GM21515 (cell line): ENCODE measurements around the gene CSMD2.

Source experiments
- ATAC-seq: cut with Tn5 transposase; IDR thresholded peaks from one replicate; pipeline ENCODE4 v1.9.1; 2021; ENCODE audit not compliant: unreplicated experiment

The CSMD2 gene

GRCh38 chr1:33469691-33470090 lies 695.3 kb downstream of the CSMD2 start:
- no peak for ATAC-seq

DNA sequence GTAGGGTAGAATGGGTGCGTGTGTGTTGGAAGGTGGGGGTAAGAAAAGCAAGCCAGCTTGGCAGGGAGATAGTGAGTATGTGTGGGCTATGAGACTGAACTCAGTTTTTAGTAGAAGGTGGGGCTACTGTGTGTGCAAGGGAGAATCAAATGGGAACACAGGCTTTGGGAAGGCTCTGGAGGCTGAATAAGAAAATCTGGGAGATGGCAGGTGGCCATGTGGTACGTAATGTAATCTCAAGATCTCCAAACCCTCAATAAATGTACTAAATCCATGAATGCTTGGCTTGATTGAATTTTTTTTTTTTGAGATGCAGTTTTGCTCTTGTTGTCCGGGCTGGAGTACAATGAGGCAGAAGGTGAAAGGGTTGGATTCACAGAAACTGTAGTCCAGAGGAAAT lies 696.1 kb downstream of the CSMD2 start:
- ATAC-seq: no peak

DNA sequence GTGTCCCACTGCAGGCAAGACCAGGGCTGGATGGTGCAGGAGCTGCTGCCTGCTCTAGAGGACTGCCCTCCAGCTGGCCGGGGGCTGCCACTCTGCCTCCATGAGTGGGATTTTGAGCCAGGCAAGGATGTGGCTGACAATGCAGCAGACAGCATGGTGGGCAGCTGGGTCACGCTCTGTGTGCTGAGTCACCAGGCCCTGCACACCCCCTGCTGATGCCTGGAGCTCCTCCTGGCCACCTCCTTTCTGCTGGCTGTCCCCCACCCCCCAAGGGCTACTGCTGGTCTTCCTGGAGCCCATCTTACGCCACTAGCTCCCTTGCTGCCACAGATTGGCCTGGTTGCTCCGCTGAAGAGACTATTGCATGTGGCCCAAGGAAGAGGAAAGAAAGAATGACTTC lies 696.5 kb downstream of the CSMD2 start:
- no peak for ATAC-seq

DNA sequence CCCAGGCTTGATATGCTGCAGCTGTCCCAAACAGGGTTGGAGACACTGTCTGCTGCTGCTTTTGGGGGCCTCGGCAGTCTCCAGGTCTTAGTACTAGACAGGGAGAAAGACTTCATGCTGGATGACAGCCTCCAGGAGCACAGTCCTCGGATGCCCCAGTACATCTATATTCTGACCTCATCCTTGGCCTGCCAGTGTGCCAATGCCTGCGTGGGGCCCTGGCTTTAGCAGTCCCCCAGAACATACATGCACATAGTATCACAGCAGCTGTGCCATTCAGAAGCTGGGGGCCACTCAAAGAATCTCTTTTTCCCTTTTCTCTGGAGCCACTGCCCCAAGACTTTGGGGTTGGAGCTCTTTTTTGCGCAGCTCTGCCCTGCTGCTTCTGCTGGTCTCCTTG lies 697.0 kb downstream of the CSMD2 start:
- no peak for ATAC-seq

DNA sequence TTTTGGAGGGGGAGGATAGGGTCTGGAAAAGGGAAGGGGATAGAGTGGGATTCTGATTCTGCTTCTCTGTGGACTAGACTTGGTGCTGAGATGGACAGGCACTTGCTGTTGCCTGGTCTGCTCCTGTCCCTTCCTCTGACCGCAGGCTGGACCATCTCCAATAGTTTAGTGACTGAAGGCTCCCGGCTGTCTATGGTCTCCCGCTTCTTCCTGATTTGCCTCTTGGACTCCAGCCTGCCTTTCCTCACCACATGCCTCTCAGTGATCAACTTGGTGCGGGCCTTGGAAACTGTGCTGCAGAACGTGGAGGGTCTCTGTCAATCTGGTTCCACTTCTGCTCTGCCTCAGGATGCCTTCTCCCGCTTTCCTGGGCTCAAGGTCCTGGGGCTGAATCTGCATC lies 698.9 kb downstream of the CSMD2 start:
- ATAC-seq: no peak

DNA sequence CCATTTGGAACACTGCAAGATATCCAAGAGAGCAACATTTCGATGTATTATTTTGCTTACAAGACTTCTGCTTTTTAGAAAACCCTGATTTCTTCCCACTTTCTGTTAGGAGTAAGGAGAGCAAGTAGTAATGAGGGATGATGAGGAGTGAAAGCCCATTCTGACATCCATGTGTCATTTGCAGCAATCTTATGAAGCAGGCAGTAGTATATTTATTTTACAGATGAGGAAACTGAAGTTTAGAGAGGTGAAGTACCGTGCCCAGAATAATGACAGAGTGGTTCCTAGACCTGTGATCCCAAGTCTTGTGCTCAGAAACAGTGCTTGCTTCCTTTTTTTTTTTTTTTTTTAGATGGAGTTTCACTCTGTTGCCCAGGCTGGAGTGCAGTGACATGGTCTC lies 699.7 kb downstream of the CSMD2 start:
- no peak for ATAC-seq

DNA sequence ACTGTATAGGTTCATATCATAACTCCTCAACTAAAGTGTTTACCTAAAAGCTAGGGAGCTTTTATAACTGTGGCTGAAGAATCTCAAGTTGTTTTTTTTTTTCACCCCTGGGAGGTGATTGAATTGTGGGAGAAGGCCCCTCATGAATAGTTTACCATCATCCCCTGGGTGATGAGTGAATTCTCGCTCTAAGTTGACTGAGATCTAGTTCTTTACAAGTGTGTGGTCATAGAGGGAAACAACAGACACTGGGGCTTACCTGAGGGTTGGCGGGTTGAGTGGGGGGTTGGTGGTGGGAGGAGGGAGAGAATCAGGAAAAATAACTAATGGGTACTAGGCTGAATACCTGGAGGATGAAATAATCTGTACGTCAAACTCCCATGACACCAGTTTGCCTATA lies 700.5 kb downstream of the CSMD2 start:
- no peak for ATAC-seq
